Measurements from ENCODE around the gene HHIPL1.
A peak's percentile ranks its signal among the peaks of the same experiment; 100 is the strongest.

The HHIPL1 gene

DNA sequence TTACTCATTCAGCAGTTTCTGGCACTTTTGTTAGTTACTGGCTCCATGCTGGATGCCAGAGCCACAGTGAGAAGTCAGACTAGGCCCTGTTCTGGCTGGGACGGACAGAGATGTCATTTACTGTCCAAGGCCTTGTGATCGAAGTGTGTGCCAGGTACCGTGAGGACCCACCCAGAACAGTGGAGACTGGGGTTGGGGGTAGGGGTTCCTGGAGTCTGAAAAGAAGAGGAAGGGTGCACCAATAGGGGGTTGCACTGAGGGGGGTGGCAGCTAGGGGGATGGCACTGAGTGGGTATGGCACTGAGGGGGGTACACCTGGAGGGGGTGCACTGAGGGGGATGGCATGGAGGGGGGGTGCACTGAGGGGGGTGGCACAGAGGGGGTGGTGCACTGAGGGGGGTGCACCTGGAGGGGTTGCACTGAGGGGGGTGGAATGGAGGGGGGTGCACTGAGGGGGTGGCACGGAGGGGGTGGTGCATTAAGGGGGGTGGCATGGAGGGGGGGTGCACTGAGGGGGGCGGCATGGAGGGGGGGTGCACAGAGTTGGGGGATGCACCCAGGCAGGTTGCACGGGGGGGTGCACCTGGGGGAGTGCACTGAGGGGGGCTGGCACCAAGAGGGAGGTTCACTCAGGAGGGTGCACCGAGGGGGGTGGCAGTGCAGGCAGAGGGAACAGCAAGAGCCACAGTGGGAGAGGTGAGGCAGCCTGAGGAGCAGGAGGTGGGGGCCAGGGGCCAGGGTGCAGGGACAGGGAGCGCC is 28.6 kb downstream of the HHIPL1 start:
- no peak for DNase-seq
- H2AFZ ChIP-seq (ENCODE audit: insufficient read depth, low read length, poor library complexity): no peak overlapping the region
- H4K12ac ChIP-seq (ENCODE audit: low read depth, low read length): no peak overlapping the region
- H3K4me3 ChIP-seq (ENCODE audit: low read depth, low read length): no peak overlapping the region
- no CpG with 5 or more reads among the region's 8 CpGs for WGBS (ENCODE audit: extremely low coverage, insufficient coverage, insufficient read length)
- H2BK120ac ChIP-seq (ENCODE audit: insufficient read depth, low read length, poor library complexity): no peak overlapping the region
- H3K27me3 ChIP-seq (ENCODE audit: insufficient read depth, low read length): no peaks in the 10 kb centered on the region
- no peak overlapping the region for H3K14ac ChIP-seq (ENCODE audit: low read length)
- H2AK5ac ChIP-seq (ENCODE audit: low read length): peak overlapping the region; percentile 14
- H3K9ac ChIP-seq (ENCODE audit: low read length): no peak overlapping the region
- H3K4me1 ChIP-seq (ENCODE audit: control insufficient read depth in 1 of 2, insufficient read depth in 2 of 2, low read length in 2 of 2): peaks cover 14 to 21% of the 10 kb centered on the region in 2 experiments
- no peak overlapping the region for H3K27ac ChIP-seq (ENCODE audit: low read depth, low read length)
- peaks cover 12% of the 10 kb centered on the region for H3K9me3 ChIP-seq (ENCODE audit: insufficient read depth, low read depth, low read length)
- H3K36me3 ChIP-seq (ENCODE audit: control insufficient read depth in 1 of 2, insufficient read depth in 2 of 2, low read length in 2 of 2): no peaks in the 10 kb centered on the region
- H3K79me2 ChIP-seq (ENCODE audit: control insufficient read depth, insufficient read depth, low read length, poor library complexity): no peaks in the 10 kb centered on the region
- no peak overlapping the region for H2BK12ac ChIP-seq (ENCODE audit: low read length)
- H2BK5ac ChIP-seq (ENCODE audit: low read depth, low read length, poor library complexity): no peak overlapping the region
- H3K4me2 ChIP-seq (ENCODE audit: low read length): no peak overlapping the region
- peaks cover 3% of the 10 kb centered on the region for H3K79me1 ChIP-seq (ENCODE audit: low read length)
- no peak overlapping the region for H3K18ac ChIP-seq (ENCODE audit: low read length)
- no peak overlapping the region for H3K4ac ChIP-seq (ENCODE audit: low read depth, low read length)
- no peak overlapping the region for H4K8ac ChIP-seq (ENCODE audit: low read depth, low read length)
- no peak overlapping the region for H4K91ac ChIP-seq (ENCODE audit: low read depth, low read length)
- H3K23ac ChIP-seq (ENCODE audit: low read length): no peak overlapping the region

DNA sequence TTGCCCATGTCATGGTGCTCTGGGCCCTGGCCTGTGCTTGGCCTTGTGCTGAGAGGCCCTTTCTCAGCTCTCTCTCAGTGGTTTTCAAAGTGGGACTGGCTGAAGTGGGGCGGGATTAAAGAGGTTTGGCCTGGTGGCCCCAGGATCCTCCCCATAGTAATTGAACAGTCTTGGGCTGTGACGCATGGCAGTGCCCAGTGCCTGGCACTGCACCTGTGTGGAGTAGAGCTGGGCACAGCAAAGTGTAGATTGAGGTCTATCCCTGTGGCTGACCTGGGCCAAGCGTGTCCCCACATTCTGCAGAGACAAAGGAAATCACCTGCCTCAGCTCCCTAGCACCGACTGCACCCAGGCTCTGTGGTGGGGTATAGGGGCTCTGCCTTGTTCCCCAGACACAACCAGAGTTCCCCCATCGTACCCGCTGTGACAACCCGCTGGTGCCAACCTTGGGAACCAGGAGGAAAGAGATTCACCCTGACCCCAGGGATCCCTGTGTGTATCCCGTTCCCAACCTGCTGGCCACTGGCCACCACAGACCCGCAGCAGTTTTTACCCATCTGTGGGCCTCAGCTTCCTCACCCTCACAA is 29.2 kb downstream of the HHIPL1 start:
- no peak overlapping the region for H2AFZ ChIP-seq (ENCODE audit: insufficient read depth, low read length, poor library complexity)
- H4K8ac ChIP-seq (ENCODE audit: low read depth, low read length): no peak overlapping the region
- H3K79me2 ChIP-seq (ENCODE audit: control insufficient read depth, insufficient read depth, low read length, poor library complexity): no peaks in the 10 kb centered on the region
- H3K4me2 ChIP-seq (ENCODE audit: low read length): no peak overlapping the region
- no peak for DNase-seq
- no peak overlapping the region for H3K4me3 ChIP-seq (ENCODE audit: low read depth, low read length)
- H4K91ac ChIP-seq (ENCODE audit: low read depth, low read length): no peak overlapping the region
- H3K18ac ChIP-seq (ENCODE audit: low read length): no peak overlapping the region
- no peak overlapping the region for H2BK12ac ChIP-seq (ENCODE audit: low read length)
- no peak overlapping the region for H3K27ac ChIP-seq (ENCODE audit: low read depth, low read length)
- H3K9ac ChIP-seq (ENCODE audit: low read length): no peak overlapping the region
- H3K4ac ChIP-seq (ENCODE audit: low read depth, low read length): no peak overlapping the region
- peaks cover 3% of the 10 kb centered on the region for H3K79me1 ChIP-seq (ENCODE audit: low read length)
- H3K9me3 ChIP-seq (ENCODE audit: insufficient read depth, low read depth, low read length): peaks cover 15% of the 10 kb centered on the region
- no peak overlapping the region for H3K23ac ChIP-seq (ENCODE audit: low read length)
- no peaks in the 10 kb centered on the region for H3K36me3 ChIP-seq (ENCODE audit: control insufficient read depth in 1 of 2, insufficient read depth in 2 of 2, low read length in 2 of 2)
- no peak overlapping the region for H4K12ac ChIP-seq (ENCODE audit: low read depth, low read length)
- peaks cover 14 to 18% of the 10 kb centered on the region in 2 experiments for H3K4me1 ChIP-seq (ENCODE audit: control insufficient read depth in 1 of 2, insufficient read depth in 2 of 2, low read length in 2 of 2)
- H3K14ac ChIP-seq (ENCODE audit: low read length): no peak overlapping the region
- H3K27me3 ChIP-seq (ENCODE audit: insufficient read depth, low read length): no peaks in the 10 kb centered on the region
- no CpG with 5 or more reads among the region's 9 CpGs for WGBS (ENCODE audit: extremely low coverage, insufficient coverage, insufficient read length)
- no peak overlapping the region for H2BK5ac ChIP-seq (ENCODE audit: low read depth, low read length, poor library complexity)
- no peak overlapping the region for H2BK120ac ChIP-seq (ENCODE audit: insufficient read depth, low read length, poor library complexity)
- peak overlapping the region; percentile 14 for H2AK5ac ChIP-seq (ENCODE audit: low read length)

DNA sequence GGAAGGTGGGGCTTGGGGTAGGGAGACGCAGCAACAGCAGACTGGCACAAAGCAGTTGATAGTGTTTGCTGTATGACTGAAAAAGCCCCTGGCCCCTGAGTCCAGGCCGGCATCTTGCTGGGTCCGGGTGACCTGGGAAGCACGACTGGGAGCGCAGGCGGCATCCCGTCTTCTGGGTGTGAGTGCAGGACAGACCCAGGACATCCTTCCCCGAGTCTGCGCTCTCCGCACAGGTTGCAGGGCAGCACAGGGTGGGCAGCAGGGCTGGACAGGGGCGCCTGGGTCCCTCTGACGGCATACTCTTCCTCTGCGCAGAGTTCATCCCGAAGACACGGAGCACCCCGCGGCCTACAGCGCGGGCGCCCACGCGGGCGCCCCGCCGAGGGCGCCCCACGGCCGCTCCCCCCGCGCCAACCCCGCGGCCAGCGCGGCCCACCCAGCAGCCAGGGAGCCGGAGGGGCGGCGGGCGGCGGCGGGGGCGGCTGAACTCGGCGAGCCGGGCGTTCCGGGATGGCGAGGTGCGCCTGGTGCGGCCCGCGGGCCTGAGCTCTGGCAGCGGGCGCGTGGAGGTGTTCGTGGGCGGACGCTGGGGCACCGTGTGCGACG is 29.9 kb downstream of the HHIPL1 start:
- Histone ChIP-seq H3K9ac (ENCODE audit: low read length) (no peak overlapping the region), H4K8ac (ENCODE audit: low read depth, low read length) (no peak overlapping the region), H3K79me1 (ENCODE audit: low read length) (peaks cover 3% of the 10 kb centered on the region), H3K36me3 (ENCODE audit: control insufficient read depth in 1 of 2, insufficient read depth in 2 of 2, low read length in 2 of 2) (no peaks in the 10 kb centered on the region), H3K27me3 (ENCODE audit: insufficient read depth, low read length) (no peaks in the 10 kb centered on the region), H2BK5ac (ENCODE audit: low read depth, low read length, poor library complexity) (no peak overlapping the region), H3K79me2 (ENCODE audit: control insufficient read depth, insufficient read depth, low read length, poor library complexity) (no peaks in the 10 kb centered on the region), H4K12ac (ENCODE audit: low read depth, low read length) (no peak overlapping the region), H2BK120ac (ENCODE audit: insufficient read depth, low read length, poor library complexity) (no peak overlapping the region), H3K4me1 (ENCODE audit: control insufficient read depth in 1 of 2, insufficient read depth in 2 of 2, low read length in 2 of 2) (peaks cover 14 to 18% of the 10 kb centered on the region in 2 experiments), H3K14ac (ENCODE audit: low read length) (no peak overlapping the region), H3K4me3 (ENCODE audit: low read depth, low read length) (no peak overlapping the region), H2AFZ (ENCODE audit: insufficient read depth, low read length, poor library complexity) (no peak overlapping the region), H3K27ac (ENCODE audit: low read depth, low read length) (no peak overlapping the region), H2BK12ac (ENCODE audit: low read length) (no peak overlapping the region), H3K4me2 (ENCODE audit: low read length) (no peak overlapping the region), H2AK5ac (ENCODE audit: low read length) (no peak overlapping the region), H3K18ac (ENCODE audit: low read length) (no peak overlapping the region), H3K9me3 (ENCODE audit: insufficient read depth, low read depth, low read length) (peaks cover 17% of the 10 kb centered on the region), H3K4ac (ENCODE audit: low read depth, low read length) (no peak overlapping the region), H4K91ac (ENCODE audit: low read depth, low read length) (no peak overlapping the region), H3K23ac (ENCODE audit: low read length) (no peak overlapping the region)
- WGBS (ENCODE audit: extremely low coverage, insufficient coverage, insufficient read length): no CpG with 5 or more reads among the region's 60 CpGs
- DNase-seq: no peak

DNA sequence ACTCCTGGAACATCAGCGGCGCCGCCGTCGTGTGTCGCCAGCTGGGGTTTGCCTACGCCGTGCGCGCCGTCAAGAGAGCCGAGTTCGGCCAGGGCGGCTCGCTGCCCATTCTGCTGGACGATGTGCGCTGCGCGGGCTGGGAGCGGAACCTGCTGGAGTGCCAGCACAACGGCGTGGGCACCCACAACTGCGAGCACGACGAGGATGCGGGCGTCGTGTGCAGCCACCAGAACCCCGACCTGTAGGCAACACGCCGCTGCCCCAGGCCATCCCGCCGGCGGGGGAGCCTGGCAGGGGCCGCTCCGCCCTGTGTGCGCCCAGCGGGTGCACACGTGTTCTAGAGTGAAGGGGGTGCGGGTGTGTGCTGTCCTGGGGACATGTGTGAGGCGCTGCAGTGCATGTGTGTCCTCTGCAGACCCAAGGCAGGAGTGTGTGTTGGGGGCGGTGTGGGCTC is 30.5 kb downstream of the HHIPL1 start:
- Histone ChIP-seq H3K9me3 (ENCODE audit: insufficient read depth, low read depth, low read length) (peaks cover 17% of the 10 kb centered on the region), H3K4me1 (ENCODE audit: control insufficient read depth in 1 of 2, insufficient read depth in 2 of 2, low read length in 2 of 2) (peaks cover 14 to 18% of the 10 kb centered on the region in 2 experiments), H3K27ac (ENCODE audit: low read depth, low read length) (no peak overlapping the region), H4K91ac (ENCODE audit: low read depth, low read length) (no peak overlapping the region), H3K79me2 (ENCODE audit: control insufficient read depth, insufficient read depth, low read length, poor library complexity) (no peaks in the 10 kb centered on the region), H2BK120ac (ENCODE audit: insufficient read depth, low read length, poor library complexity) (no peak overlapping the region), H3K14ac (ENCODE audit: low read length) (no peak overlapping the region), H2BK12ac (ENCODE audit: low read length) (no peak overlapping the region), H3K4me2 (ENCODE audit: low read length) (no peak overlapping the region), H3K23ac (ENCODE audit: low read length) (no peak overlapping the region), H4K12ac (ENCODE audit: low read depth, low read length) (no peak overlapping the region), H2AFZ (ENCODE audit: insufficient read depth, low read length, poor library complexity) (no peak overlapping the region), H4K8ac (ENCODE audit: low read depth, low read length) (no peak overlapping the region), H2BK5ac (ENCODE audit: low read depth, low read length, poor library complexity) (no peak overlapping the region), H3K4ac (ENCODE audit: low read depth, low read length) (no peak overlapping the region), H3K9ac (ENCODE audit: low read length) (no peak overlapping the region), H3K36me3 (ENCODE audit: control insufficient read depth in 1 of 2, insufficient read depth in 2 of 2, low read length in 2 of 2) (no peaks in the 10 kb centered on the region), H3K79me1 (ENCODE audit: low read length) (peaks cover 3% of the 10 kb centered on the region), H3K18ac (ENCODE audit: low read length) (no peak overlapping the region), H2AK5ac (ENCODE audit: low read length) (no peak overlapping the region), H3K4me3 (ENCODE audit: low read depth, low read length) (no peak overlapping the region), H3K27me3 (ENCODE audit: insufficient read depth, low read length) (no peaks in the 10 kb centered on the region)
- WGBS (ENCODE audit: extremely low coverage, insufficient coverage, insufficient read length): no CpG with 5 or more reads among the region's 42 CpGs
- DNase-seq: no peak
